ENCODE measurements around the gene FBXL3. TPM values are rescaled to one million over a fixed set of nuclear protein-coding genes. Genes with fewer than 3 reads are reported as not detected.

The FBXL3 gene
- total RNA-seq, 1 donor from 2014 or later, result 27.5 TPM

DNA sequence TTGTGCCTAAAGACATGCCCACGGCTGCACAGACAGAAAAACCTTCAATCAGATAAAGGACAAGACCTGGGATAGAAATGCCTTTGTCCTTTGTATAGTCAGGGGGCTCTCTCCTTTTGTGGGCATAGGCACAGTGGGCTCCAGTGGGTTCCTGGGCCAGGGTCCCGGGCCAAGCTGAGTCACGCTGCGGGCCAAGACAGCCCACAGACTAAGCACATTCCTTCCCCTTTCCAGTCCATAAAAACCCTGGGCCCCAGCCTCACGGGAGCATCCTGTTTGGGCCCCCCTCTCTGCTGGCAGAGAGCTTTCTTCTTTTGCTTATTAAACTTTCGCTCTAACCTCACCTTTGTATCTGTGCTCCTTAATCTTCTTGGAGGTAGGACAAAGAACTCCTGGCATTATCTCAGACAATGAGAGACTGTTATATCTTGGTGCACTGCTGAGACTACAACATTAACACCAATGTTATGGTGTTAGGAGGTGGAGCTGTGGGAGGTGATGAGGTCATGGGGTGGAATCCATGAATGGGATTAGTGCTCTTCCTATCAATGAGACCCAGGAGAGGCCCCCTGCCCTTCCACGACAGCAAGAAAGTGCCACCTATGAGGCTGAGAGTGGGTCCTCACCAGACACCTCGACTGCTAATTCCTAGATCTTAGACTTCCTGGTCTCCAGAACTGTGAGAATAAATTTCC lies 20.8 kb upstream of the FBXL3 start:
- Mint-ChIP-seq H3K36me3 (ENCODE audit: low read depth, unreplicated experiment) (peaks cover 41% of the 10 kb centered on the region), H3K9me3 (ENCODE audit: unreplicated experiment) (no peaks in the 10 kb centered on the region), H3K27ac (ENCODE audit: unreplicated experiment) (no peak overlapping the region), H3K4me3 (ENCODE audit: unreplicated experiment) (peak overlapping the region; percentile 23), H3K27me3 (ENCODE audit: unreplicated experiment) (peaks cover 6% of the 10 kb centered on the region), H3K4me1 (ENCODE audit: unreplicated experiment) (peaks cover 9% of the 10 kb centered on the region)
- no peak for TF ChIP-seq CTCF (IDR thresholded peaks at IDR 0.05; ENCODE audit: unreplicated experiment)
- DNase-seq (ENCODE audit: low spot score), result no peak

DNA sequence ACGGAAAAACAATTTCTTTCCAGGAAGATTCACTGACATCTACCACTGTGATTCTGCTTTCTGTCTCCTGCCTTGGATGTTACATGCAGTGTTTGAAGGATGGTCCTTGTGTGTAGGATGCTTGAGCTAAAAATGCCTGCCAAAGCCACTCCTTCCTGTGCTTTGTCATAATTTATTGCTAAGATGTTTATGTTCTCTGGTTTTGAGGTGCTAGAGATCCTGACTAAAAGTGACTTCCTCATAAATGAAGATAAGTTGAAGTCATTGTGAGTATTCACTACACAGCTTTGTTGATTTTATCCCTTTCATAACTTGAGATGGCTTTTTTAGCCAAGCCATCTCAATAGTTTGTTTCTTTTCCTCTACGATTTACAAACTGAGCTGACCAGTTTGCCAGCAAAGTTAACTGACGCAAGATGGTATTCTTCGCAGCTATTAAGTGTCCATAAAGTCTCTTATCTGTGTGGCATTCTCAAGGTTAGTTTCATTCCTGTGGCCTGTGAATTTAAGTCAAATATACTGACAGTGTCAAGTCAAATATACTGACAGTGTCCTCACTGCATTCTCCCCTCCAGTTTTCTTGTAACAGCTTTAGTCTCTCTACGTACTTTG lies 15.7 kb upstream of the FBXL3 start:
- peaks cover 14% of the 10 kb centered on the region for H3K36me3 Mint-ChIP-seq (ENCODE audit: low read depth, unreplicated experiment)
- H3K27ac Mint-ChIP-seq (ENCODE audit: unreplicated experiment), result no peak overlapping the region
- no peaks in the 10 kb centered on the region for H3K9me3 Mint-ChIP-seq (ENCODE audit: unreplicated experiment)
- DNase-seq (ENCODE audit: low spot score), result no peak
- peaks cover 5% of the 10 kb centered on the region for H3K4me1 Mint-ChIP-seq (ENCODE audit: unreplicated experiment)
- TF ChIP-seq CTCF (IDR thresholded peaks at IDR 0.05; ENCODE audit: unreplicated experiment), result no peak
- no peak overlapping the region for H3K4me3 Mint-ChIP-seq (ENCODE audit: unreplicated experiment)
- H3K27me3 Mint-ChIP-seq (ENCODE audit: unreplicated experiment), result peaks cover 2% of the 10 kb centered on the region

DNA sequence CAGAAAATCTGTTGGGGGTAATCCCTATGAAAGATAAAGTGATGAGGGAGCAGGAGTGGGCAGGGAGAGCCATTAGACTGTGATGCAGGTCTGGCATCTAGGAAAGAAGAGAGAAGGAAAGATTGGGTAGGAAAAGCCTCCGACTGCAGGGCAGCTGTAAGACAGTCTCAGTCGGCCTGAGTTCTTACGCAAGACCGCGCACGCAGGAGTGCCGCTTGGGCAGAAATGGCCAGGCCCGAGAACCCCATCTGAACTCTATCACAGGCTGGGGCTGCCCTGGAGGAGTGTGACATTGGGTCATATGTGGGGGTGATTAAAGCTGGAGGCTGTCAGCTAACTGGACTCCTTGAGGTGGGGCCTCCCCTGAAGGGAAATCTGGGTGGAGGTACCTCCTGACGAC lies 13.9 kb upstream of the FBXL3 start:
- Mint-ChIP-seq H3K4me1 (ENCODE audit: unreplicated experiment) (peaks cover 5% of the 10 kb centered on the region), H3K27me3 (ENCODE audit: unreplicated experiment) (peaks cover 2% of the 10 kb centered on the region), H3K9me3 (ENCODE audit: unreplicated experiment) (no peaks in the 10 kb centered on the region), H3K27ac (ENCODE audit: unreplicated experiment) (no peak overlapping the region), H3K36me3 (ENCODE audit: low read depth, unreplicated experiment) (peaks cover 4% of the 10 kb centered on the region), H3K4me3 (ENCODE audit: unreplicated experiment) (no peak overlapping the region)
- no peak for DNase-seq (ENCODE audit: low spot score)
- TF ChIP-seq CTCF (IDR thresholded peaks at IDR 0.05; ENCODE audit: unreplicated experiment), result no peak

- H3K36me3 Mint-ChIP-seq (ENCODE audit: low read depth, unreplicated experiment), result peaks cover 4% of the 10 kb centered on the region
- H3K9me3 Mint-ChIP-seq (ENCODE audit: unreplicated experiment), result no peaks in the 10 kb centered on the region
- H3K4me1 Mint-ChIP-seq (ENCODE audit: unreplicated experiment), result peaks cover 5% of the 10 kb centered on the region
- DNase-seq (ENCODE audit: low spot score), result no peak
- no peak overlapping the region for H3K4me3 Mint-ChIP-seq (ENCODE audit: unreplicated experiment)
- peaks cover 2% of the 10 kb centered on the region for H3K27me3 Mint-ChIP-seq (ENCODE audit: unreplicated experiment)
- no peak overlapping the region for H3K27ac Mint-ChIP-seq (ENCODE audit: unreplicated experiment)
- TF ChIP-seq CTCF (IDR thresholded peaks at IDR 0.05; ENCODE audit: unreplicated experiment), result no peak
These were observed 13.1 kb upstream of the FBXL3 start for GRCh38 chr13:77040076-77040475.

GRCh38 chr13:77038907-77039480 lies 12.0 kb upstream of the FBXL3 start:
- DNase-seq (ENCODE audit: low spot score), result no peak
- H3K27me3 Mint-ChIP-seq (ENCODE audit: unreplicated experiment), result peaks cover 4% of the 10 kb centered on the region
- no peak overlapping the region for H3K4me3 Mint-ChIP-seq (ENCODE audit: unreplicated experiment)
- H3K4me1 Mint-ChIP-seq (ENCODE audit: unreplicated experiment), result peaks cover 5% of the 10 kb centered on the region
- TF ChIP-seq CTCF (IDR thresholded peaks at IDR 0.05; ENCODE audit: unreplicated experiment), result no peak
- H3K27ac Mint-ChIP-seq (ENCODE audit: unreplicated experiment), result no peak overlapping the region
- H3K36me3 Mint-ChIP-seq (ENCODE audit: low read depth, unreplicated experiment), result peaks cover 4% of the 10 kb centered on the region
- H3K9me3 Mint-ChIP-seq (ENCODE audit: unreplicated experiment), result no peaks in the 10 kb centered on the region
